HepG2 (cell line): ENCODE measurements around the gene NUDT2. TPM values are rescaled to one million over a fixed set of nuclear protein-coding genes. Genes with fewer than 3 reads are reported as not detected.

Experiments
- ATAC-seq: fragments of 200-7000 bp; cut with Tn5 transposase; 3 replicates; pipeline ENCODE4 v1.9.1; 2020; ENCODE audit warnings: mild to moderate bottlenecking, moderate library complexity
- BruUV-seq: library from RNA; stranded (reverse); fragments of 400-500 nt; replicated peaks from 2 replicates; lab custom pipeline; 2021; lab: Mats Ljungman, UMichigan
- CTCF ChIA-PET: fragments of 300-600 bp; formaldehyde crosslinking; extraction: SDS; loops from one replicate; lab custom pipeline; 2021; ENCODE audit warnings: low total read pairs, inconsistent platforms, low intra/inter-chr PET ratio; lab: Yijun Ruan, JAX
- POLR2A ChIA-PET: fragments of 350-600 bp; sonication (Branson Sonifier 250); formaldehyde crosslinking; loops from one replicate; lab custom pipeline; 2020; ENCODE audit warnings: antibody characterized with exemption, inconsistent platforms; lab: Yijun Ruan, JAX
- DNase-seq: peaks from one replicate; pipeline ENCODE4 v3.0.0-alpha.2; 2015; ENCODE audit warnings: low spot score
- FAIRE-seq: peaks from 3 replicates; lab custom pipeline; 2011; peaks lifted over from hg19 to GRCh38; lab: Jason Lieb, UNC
- H2AFZ ChIP-seq: one replicate; pipeline ENCODE4 v1.6.1; 2011; ENCODE audit warnings: low read length, inconsistent platforms
- H3K27ac ChIP-seq: fragments of 300-600 bp; 3 replicates; pipeline ENCODE4 v1.8.0; 2011; ENCODE audit warnings: mixed run types, mild to moderate bottlenecking, mixed read lengths, low read length, inconsistent platforms; ENCODE audit not compliant: insufficient read depth; ENCODE audit errors: extremely low read length
- H3K27me3 ChIP-seq, 2 experiments: fragments of 200-600 bp in 1 of 2; 2 replicates in 1 of 2; 3 replicates in 1 of 2; pipeline versions ENCODE4 v1.6.0 to v1.8.0; 2011; ENCODE audit warnings: low read length in 2 of 2, mild to moderate bottlenecking in 2 of 2, moderate library complexity in 2 of 2, inconsistent platforms in 1 of 2; ENCODE audit not compliant: insufficient read depth in 2 of 2, control insufficient read depth in 1 of 2
- H3K36me3 ChIP-seq, 2 experiments: fragments of 200-600 bp in 1 of 2; replicated peaks in 1 of 2; 2 replicates in 1 of 2; 3 replicates in 1 of 2; pipeline versions ENCODE4 v1.5.1 to v1.8.0; 2011; ENCODE audit warnings: low read length in 2 of 2, inconsistent platforms in 1 of 2; ENCODE audit not compliant: insufficient read depth in 2 of 2, control insufficient read depth in 1 of 2
- H3K4me1 ChIP-seq: 2 replicates; pipeline ENCODE4 v1.5.1; 2012; ENCODE audit warnings: low read length, inconsistent platforms; ENCODE audit not compliant: insufficient read depth
- H3K4me2 ChIP-seq: 2 replicates; pipeline ENCODE4 v1.6.0; 2011; ENCODE audit warnings: low read depth, low read length, inconsistent platforms
- H3K4me3 ChIP-seq, 3 experiments: fragments of 200-600 bp in 1 of 3; sonication (generic), shearing (Covaris generic) in 1 of 3; replicated peaks in 1 of 3; 2 replicates each; pipeline ENCODE4 v1.5.1; 2011 to 2016; ENCODE audit warnings: low read length in 3 of 3, inconsistent platforms in 2 of 3, low read depth in 2 of 3, mild to moderate bottlenecking in 2 of 3, control low read depth in 1 of 3, mixed read lengths in 1 of 3; ENCODE audit not compliant: insufficient read depth in 1 of 3
- H3K79me2 ChIP-seq: one replicate; pipeline ENCODE4 v1.6.1; 2011; ENCODE audit warnings: low read length, inconsistent platforms; ENCODE audit not compliant: insufficient read depth
- H3K9ac ChIP-seq: 2 replicates; pipeline ENCODE4 v1.6.0; 2011; ENCODE audit warnings: mild to moderate bottlenecking, low read depth, low read length, inconsistent platforms; ENCODE audit not compliant: insufficient read depth
- H3K9me3 ChIP-seq: 2 replicates; pipeline ENCODE4 v1.5.1; 2012; ENCODE audit warnings: mild to moderate bottlenecking, low read length
- H4K20me1 ChIP-seq: 2 replicates; pipeline ENCODE4 v1.6.0; 2011; ENCODE audit warnings: inconsistent platforms, mild to moderate bottlenecking, low read length, moderate library complexity; ENCODE audit not compliant: insufficient read depth
- CSRNP1 ChIP-seq: sonication (generic); formaldehyde crosslinking; IDR thresholded peaks from 2 replicates; pipeline ENCODE4 v1.8.1; 2023; ENCODE audit warnings: mild to moderate bottlenecking, missing genetic modification reagents
- CSRNP2 ChIP-seq: sonication (generic); formaldehyde crosslinking; conservative IDR thresholded peaks from 2 replicates; pipeline ENCODE4 v1.8.0; 2022; ENCODE audit warnings: low read depth, missing genetic modification reagents
- EP300 ChIP-seq, 3 experiments: sonication (generic) in 1 of 3; formaldehyde crosslinking in 1 of 3; IDR thresholded peaks; 2 replicates each; pipeline versions ENCODE4 v1.5.1 to v1.6.1; 2011 to 2020; ENCODE audit warnings: low read depth in 2 of 3, low read length in 2 of 3, borderline replicate concordance in 1 of 3, improper control_type of control experiment in 1 of 3, mild to moderate bottlenecking in 1 of 3, missing genetic modification reagents in 1 of 3, moderate library complexity in 1 of 3
- HIC2 ChIP-seq: sonication (generic); formaldehyde crosslinking; IDR thresholded peaks from 2 replicates; pipeline ENCODE4 v1.9.0; 2022; ENCODE audit warnings: low read depth, missing genetic modification reagents
- JUN ChIP-seq: sonication (generic); formaldehyde crosslinking; IDR thresholded peaks from 2 replicates; pipeline ENCODE4 v1.4.0; 2020; ENCODE audit warnings: mild to moderate bottlenecking, missing genetic modification reagents
- KLF11 ChIP-seq: IDR thresholded peaks from 2 replicates; pipeline ENCODE4 v1.6.1; 2016; ENCODE audit warnings: missing compliant biosample characterization
- POGK ChIP-seq: sonication (generic); formaldehyde crosslinking; conservative IDR thresholded peaks from 2 replicates; pipeline ENCODE4 v1.8.0; 2022; ENCODE audit warnings: mild to moderate bottlenecking, moderate library complexity, missing genetic modification reagents
- SAFB2 ChIP-seq: sonication (generic); formaldehyde crosslinking; IDR thresholded peaks from 2 replicates; pipeline ENCODE4 v1.5.1; 2020; ENCODE audit warnings: missing genetic modification reagents, low read depth, mild to moderate bottlenecking, borderline replicate concordance
- SSRP1 ChIP-seq: IDR thresholded peaks from 2 replicates; pipeline ENCODE4 v1.6.1; 2016; ENCODE audit warnings: control low read depth
- STAG1 ChIP-seq: sonication (generic); formaldehyde crosslinking; IDR thresholded peaks from 2 replicates; pipeline ENCODE4 v1.4.0; 2020; ENCODE audit warnings: missing genetic modification reagents
- XBP1 ChIP-seq: sonication (generic); formaldehyde crosslinking; IDR thresholded peaks from 2 replicates; pipeline ENCODE4 v1.5.0; 2020; ENCODE audit warnings: missing genetic modification reagents
- ZNF17 ChIP-seq: sonication (generic); formaldehyde crosslinking; IDR thresholded peaks from 2 replicates; pipeline ENCODE4 v1.5.0; 2020; ENCODE audit warnings: mild to moderate bottlenecking, missing genetic modification reagents
- ZNF496 ChIP-seq: sonication (generic); formaldehyde crosslinking; IDR thresholded peaks from 2 replicates; pipeline ENCODE4 v1.8.1; 2023; ENCODE audit warnings: mild to moderate bottlenecking, moderate library complexity, missing genetic modification reagents; ENCODE audit not compliant: insufficient replicate concordance
- ZNF510 ChIP-seq: sonication (generic); formaldehyde crosslinking; IDR thresholded peaks from 2 replicates; pipeline ENCODE4 v1.4.0; 2020; ENCODE audit warnings: low read depth, mild to moderate bottlenecking, missing genetic modification reagents
- ZNF629 ChIP-seq: sonication (generic); formaldehyde crosslinking; conservative IDR thresholded peaks from 2 replicates; pipeline ENCODE4 v1.5.0; 2020; ENCODE audit warnings: missing genetic modification reagents
- ZNF674 ChIP-seq: sonication (generic); formaldehyde crosslinking; IDR thresholded peaks from 2 replicates; pipeline ENCODE4 v1.5.0; 2020; ENCODE audit warnings: low read depth, mild to moderate bottlenecking, missing genetic modification reagents
- WGBS: methylation state at CpG from one replicate; pipeline ENCODE4 v1.1.6; 2017; ENCODE audit warnings: low lambda C conversion rate; 5-methylcytosine and 5-hydroxymethylcytosine counted together
- in situ Hi-C: cut with HindIII; loops from 2 replicates; pipeline ENCODE4 v1.10.0; 2017; ENCODE audit warnings: low pct_unique_long_range_greater_than_20kb; ENCODE audit not compliant: extremely low pct_ligation_motif_present
- intact Hi-C: fragments of 100-400 bp; cut with micrococcal nuclease; formaldehyde crosslinking; loops from one replicate; pipeline ENCODE4 v1.10.0; 2022; ENCODE audit not compliant: unreplicated experiment
- polyA plus RNA-seq, 8 experiments: library from polyadenylated mRNA; depleted of rRNA in 3 of 8; stranded (reverse) in 7 of 8; unstranded in 1 of 8; fragments of >200 nt; fragmentation: Illumina TruSeq in 4 of 8; extraction: Trizol in 4 of 8; gene quantifications; 2 replicates each; pipeline versions ENCODE4 v1.2.1 to v1.2.3, GENCODE V29; 2011 to 2016; ENCODE audit warnings: low read depth in 4 of 8, missing spikeins in 1 of 8, mixed read lengths in 1 of 8; ENCODE audit not compliant: insufficient read depth in 1 of 8
- total RNA-seq, 5 experiments: library from RNA; depleted of rRNA; stranded (reverse); fragments of >200 nt; fragmentation: Illumina TruSeq; extraction: Trizol; gene quantifications; 2 replicates each; pipeline ENCODE4 v1.2.3, GENCODE V29; 2016; ENCODE audit warnings: low read depth in 1 of 5

The NUDT2 gene
- total and polyA plus RNA-seq, 2 of the 13 experiments (the other 11 are each of a cell fraction or from before 2014, with no cell fraction given), result 19.9 to 24.6 TPM

GRCh38 chr9:34379334-34380033 is 50.1 kb downstream of the NUDT2 start:
- Histone ChIP-seq H3K79me2 (peaks cover 11% of the 10 kb centered on the region), H2AFZ (peak overlapping the region; percentile 59), H3K4me3 (peak overlapping the region; percentile 57 to 81 (median 66)), H3K27ac (peak overlapping the region; percentile 39), H3K9ac (peak overlapping the region; percentile 46), H3K4me1 (peaks cover 61% of the 10 kb centered on the region), H4K20me1 (no peaks in the 10 kb centered on the region), H3K4me2 (peak overlapping the region; percentile 89), H3K9me3 (no peaks in the 10 kb centered on the region), H3K27me3 (no peaks in the 10 kb centered on the region; a peak in 1 of 5 replicates), H3K36me3 (no peaks in the 10 kb centered on the region)
- ATAC-seq, result peak; percentile 26
- FAIRE-seq, result peak; percentile 88
- 2% methylated on average over 27 of the region's 35 CpGs for WGBS
- BruUV-seq, result no TSS peak
- intact Hi-C loops, result loop anchor here (1.0 to 5.0 kb wide), 2 partner anchors 47 to 127 kb away; no protein-coding TSS in a partner anchor
- POLR2A ChIA-PET, result interaction anchor here (0.5 to 9.2 kb wide), 8 partner anchors 24 to 328 kb away, joined by 3 to 162 read pairs (median 5); partner anchors contain the start of gene DCAF12
- in situ Hi-C loops, result loop anchor here (5.0 kb wide), 1 partner anchor 47 kb away; no protein-coding TSS in a partner anchor
- peak; percentile 82 for DNase-seq
- CTCF ChIA-PET, result interaction anchor here (1.2 to 7.2 kb wide), 2 partner anchors 48 to 127 kb away, joined by 5 to 143 read pairs; partner anchors contain the start of genes KIF24 and NUDT2
- TF ChIP-seq ZNF629 (no peak), JUN (CRISPR knock-in tag) (no peak), EP300 (IDR thresholded peaks at IDR 0.05; ENCODE audit: low read depth in 2 of 2, low read length in 2 of 2) (no peak), EP300 (CRISPR knock-in tag; IDR thresholded peaks at IDR 0.05; ENCODE audit: borderline replicate concordance) (0 out of 2 replicates have a peak, but pooled peaks have one; percentile 13), HIC2 (peak; percentile 7; the same call in 1 of the 2 replicates), POGK (CRISPR knock-in tag) (peak; percentile 70; the same call in 1 of the 2 replicates), KLF11 (peak; percentile 76; the same call in 1 of the 2 replicates), CSRNP1 (no peak), STAG1 (peak; percentile 99), ZNF510 (no peak), ZNF496 (CRISPR knock-in tag) (no peak), SAFB2 (CRISPR knock-in tag) (no peak), SSRP1 (CRISPR knock-in tag) (no peak), ZNF674 (CRISPR knock-in tag) (no peak), CSRNP2 (CRISPR knock-in tag) (no peak), XBP1 (CRISPR knock-in tag) (no peak), ZNF17 (no peak)
